AG04450 (cell line): Measurements from ENCODE around the gene SEMA6A. TPM values are rescaled to one million over a fixed set of nuclear protein-coding genes. Genes with fewer than 3 reads are reported as not detected.

ENCODE experiments used
- CTCF ChIA-PET: fragments of 300-600, 350-600 bp; formaldehyde crosslinking; extraction: SDS; loops from one replicate; lab custom pipeline; 2022; ENCODE audit warnings: antibody characterized with exemption, inconsistent platforms; lab: Charles Lee
- POLR2A ChIA-PET: fragments of 350-600 bp; formaldehyde crosslinking; extraction: SDS; loops from one replicate; lab custom pipeline; 2021; ENCODE audit warnings: antibody characterized with exemption, inconsistent platforms; lab: Yijun Ruan, JAX
- DNase-seq: peaks from one replicate; pipeline ENCODE4 v3.0.0-alpha.2; 2011; ENCODE audit warnings: low read depth, low spot score
- H3K27ac ChIP-seq: one replicate; pipeline ENCODE4 v1.5.1; 2012; ENCODE audit warnings: low read depth, low read length, control low read depth
- H3K27me3 ChIP-seq: one replicate; pipeline ENCODE4 v1.6.0; 2012; ENCODE audit warnings: low read length; ENCODE audit not compliant: control insufficient read depth, insufficient read depth
- H3K4me3 ChIP-seq: 2 replicates; pipeline ENCODE4 v1.5.1; 2011; ENCODE audit warnings: mild to moderate bottlenecking, low read depth, low read length, control low read depth
- H3K9me3 ChIP-seq: 2 replicates; pipeline ENCODE4 v1.5.1; 2012; ENCODE audit warnings: low read length; ENCODE audit not compliant: control insufficient read depth, insufficient read depth
- polyA plus RNA-seq: library from polyadenylated mRNA; depleted of rRNA; stranded (reverse); fragments of >200 nt; gene quantifications from 2 replicates; pipeline ENCODE4 v1.2.3, GENCODE V29; 2011
- TF ChIP-seq, protein P1 (sequence below): IDR thresholded peaks from 2 replicates; pipeline ENCODE4 v1.5.1; 2011; ENCODE audit warnings: low read depth, low read length, control low read depth, inconsistent platforms

The SEMA6A gene
- polyA plus RNA-seq, 1 experiment = 0.17 TPM

DNA sequence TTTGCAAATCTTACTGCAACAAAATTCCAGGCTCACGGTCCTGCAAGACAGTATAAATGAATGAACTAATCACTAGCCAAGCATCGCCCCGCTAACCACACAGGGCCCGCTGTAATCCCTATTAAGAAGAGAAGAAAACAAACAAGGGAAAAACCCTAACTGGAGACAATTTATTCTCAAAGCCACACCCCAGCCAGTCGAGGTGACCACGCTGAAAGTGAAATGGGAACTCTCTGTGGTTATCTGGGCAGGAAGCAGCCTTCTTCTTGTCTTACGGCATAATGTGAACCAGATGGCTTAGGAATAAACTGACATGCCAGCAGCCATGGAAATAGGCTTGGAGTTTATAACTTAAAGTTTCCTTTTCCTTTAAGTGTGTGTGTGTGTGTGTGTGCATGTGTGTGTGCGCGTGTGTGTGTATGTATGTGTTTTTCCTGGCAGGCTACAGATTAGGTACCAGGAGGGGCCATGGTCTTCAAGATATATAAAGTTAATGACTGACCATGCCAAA, 120.2 kb downstream of the SEMA6A start:
- peak overlapping the region; percentile 25 for H3K4me3 ChIP-seq
- no peaks in the 10 kb centered on the region for H3K9me3 ChIP-seq
- TF ChIP-seq, protein P1, sequence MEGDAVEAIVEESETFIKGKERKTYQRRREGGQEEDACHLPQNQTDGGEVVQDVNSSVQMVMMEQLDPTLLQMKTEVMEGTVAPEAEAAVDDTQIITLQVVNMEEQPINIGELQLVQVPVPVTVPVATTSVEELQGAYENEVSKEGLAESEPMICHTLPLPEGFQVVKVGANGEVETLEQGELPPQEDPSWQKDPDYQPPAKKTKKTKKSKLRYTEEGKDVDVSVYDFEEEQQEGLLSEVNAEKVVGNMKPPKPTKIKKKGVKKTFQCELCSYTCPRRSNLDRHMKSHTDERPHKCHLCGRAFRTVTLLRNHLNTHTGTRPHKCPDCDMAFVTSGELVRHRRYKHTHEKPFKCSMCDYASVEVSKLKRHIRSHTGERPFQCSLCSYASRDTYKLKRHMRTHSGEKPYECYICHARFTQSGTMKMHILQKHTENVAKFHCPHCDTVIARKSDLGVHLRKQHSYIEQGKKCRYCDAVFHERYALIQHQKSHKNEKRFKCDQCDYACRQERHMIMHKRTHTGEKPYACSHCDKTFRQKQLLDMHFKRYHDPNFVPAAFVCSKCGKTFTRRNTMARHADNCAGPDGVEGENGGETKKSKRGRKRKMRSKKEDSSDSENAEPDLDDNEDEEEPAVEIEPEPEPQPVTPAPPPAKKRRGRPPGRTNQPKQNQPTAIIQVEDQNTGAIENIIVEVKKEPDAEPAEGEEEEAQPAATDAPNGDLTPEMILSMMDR = no peak
- CTCF ChIA-PET = no interaction called here
- H3K27me3 ChIP-seq = peaks cover 13% of the 10 kb centered on the region
- peak; percentile 78 for DNase-seq
- no peak overlapping the region for H3K27ac ChIP-seq
- POLR2A ChIA-PET = no interaction called here

DNA sequence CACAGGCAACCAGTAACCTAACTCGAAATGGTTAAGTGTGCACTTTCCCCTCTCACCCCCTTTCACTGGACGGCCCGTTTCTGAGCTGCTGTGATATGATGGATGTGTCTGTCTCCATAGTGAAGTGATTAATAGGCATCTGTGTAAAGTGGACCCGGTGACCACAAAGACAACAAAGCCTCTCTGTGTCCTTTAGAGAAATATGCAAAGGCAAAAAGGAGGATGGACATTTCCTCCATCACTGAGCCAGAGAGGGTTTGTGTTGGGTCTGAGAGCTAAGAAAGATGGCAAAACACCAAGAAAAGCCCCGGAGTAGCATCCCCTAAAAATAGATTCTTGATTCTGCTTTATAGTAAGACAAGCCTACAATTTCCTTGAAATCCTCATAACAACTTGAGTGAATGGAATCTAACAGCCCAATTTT, 120.6 kb downstream of the SEMA6A start:
- H3K4me3 ChIP-seq = peak overlapping the region; percentile 3; the same call in 1 of the 2 replicates

DNA sequence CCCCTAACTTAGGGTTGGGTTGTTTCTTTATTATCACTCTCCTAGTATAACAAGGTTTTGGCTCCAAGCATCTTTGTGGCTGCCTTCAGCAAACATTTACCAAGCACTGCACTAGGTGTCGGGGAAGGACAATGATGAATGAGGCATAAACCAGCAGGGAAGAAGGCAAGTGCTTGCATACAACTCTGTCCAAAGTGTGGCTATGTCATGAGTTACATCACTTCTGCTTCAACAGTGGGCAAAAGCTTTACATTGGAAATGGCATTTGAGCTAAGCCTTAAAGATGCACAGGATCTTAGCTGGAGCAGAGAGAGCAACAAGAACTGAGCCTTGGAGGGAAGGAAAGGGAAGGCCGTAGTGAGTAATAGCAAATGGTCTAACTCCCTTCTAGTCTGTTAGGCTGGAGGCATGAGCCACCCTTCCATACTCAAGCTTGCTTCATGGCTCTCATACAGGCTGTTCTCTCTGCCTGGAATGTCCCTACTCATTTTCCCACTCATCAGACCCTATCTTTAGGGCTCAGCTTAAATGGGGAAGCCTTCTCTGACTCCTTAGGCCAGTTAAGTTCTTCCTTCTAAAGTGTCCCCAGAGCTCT, 121.8 kb downstream of the SEMA6A start:
- CTCF ChIA-PET = no interaction called here
- Histone ChIP-seq H3K9me3 (no peaks in the 10 kb centered on the region), H3K4me3 (no peak overlapping the region), H3K27me3 (peaks cover 13% of the 10 kb centered on the region), H3K27ac (no peak overlapping the region)
- POLR2A ChIA-PET = no interaction called here
- TF ChIP-seq, protein P1 = no peak
- no peak for DNase-seq

More for the DNA sequence above, 120.6 kb downstream of the SEMA6A start:
- H3K27ac ChIP-seq = no peak overlapping the region
- TF ChIP-seq, protein P1 = no peak
- ChIA-PET CTCF (no interaction called here), POLR2A (no interaction called here)
- no peaks in the 10 kb centered on the region for H3K9me3 ChIP-seq
- DNase-seq = no peak
- H3K27me3 ChIP-seq = peaks cover 13% of the 10 kb centered on the region

DNA sequence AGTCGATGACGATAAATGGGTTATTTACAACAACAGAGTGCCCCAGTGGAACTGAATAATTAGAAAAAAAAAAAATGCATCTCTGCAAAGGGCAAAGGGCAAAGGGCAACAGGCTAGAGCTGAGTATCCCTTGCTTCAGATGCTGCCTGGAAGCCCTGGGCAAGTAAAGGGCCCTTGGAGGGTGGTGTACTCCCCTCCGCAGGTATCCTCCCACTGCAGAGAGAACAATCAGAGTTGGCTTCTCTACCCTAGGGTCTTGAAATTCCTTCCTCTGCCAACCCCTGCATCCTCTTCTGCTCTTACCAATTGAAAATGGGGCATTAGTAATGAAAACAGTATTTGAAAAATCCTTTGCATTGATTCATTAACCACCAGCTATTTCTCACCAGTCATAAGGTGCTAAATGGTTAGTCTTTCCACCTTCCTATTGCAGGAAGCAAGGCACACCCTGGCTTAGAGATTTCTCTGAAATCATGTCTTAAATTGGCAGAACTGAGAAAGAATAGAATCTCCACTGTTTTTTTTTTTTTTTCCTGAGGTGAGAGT, 122.6 kb downstream of the SEMA6A start:
- POLR2A ChIA-PET = no interaction called here
- CTCF ChIA-PET = interaction anchor here (0.7 kb wide), 1 partner anchor 51 kb away, joined by 5 read pairs; no protein-coding TSS in a partner anchor
- Histone ChIP-seq H3K9me3 (peaks cover 6% of the 10 kb centered on the region; the same call in 1 of the 2 replicates), H3K4me3 (no peak overlapping the region), H3K27me3 (peaks cover 11% of the 10 kb centered on the region), H3K27ac (no peak overlapping the region)
- TF ChIP-seq, protein P1 = no peak
- no peak for DNase-seq

DNA sequence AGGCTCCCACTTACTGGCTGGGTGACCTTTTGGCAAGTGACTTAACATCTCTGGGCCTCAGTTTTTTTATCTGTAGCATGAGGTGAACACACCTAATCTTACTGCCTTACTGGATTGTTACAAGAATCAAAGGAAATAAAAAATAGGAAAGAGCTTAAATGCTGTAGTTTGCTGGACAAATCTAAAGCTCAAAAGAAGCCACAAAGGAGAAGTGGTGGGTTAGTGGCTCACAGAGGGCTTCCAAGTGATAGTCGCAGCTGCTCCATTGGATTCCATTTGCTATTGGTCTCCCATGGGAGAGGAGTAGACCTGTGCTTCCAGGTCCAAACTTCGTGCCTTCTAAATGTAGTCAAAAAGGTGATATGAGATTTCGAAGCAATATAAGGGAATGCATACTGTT, 123.6 kb downstream of the SEMA6A start:
- POLR2A ChIA-PET = no interaction called here
- Histone ChIP-seq H3K9me3 (peaks cover 14% of the 10 kb centered on the region; the same call in 1 of the 2 replicates), H3K27ac (no peak overlapping the region), H3K4me3 (no peak overlapping the region), H3K27me3 (peaks cover 11% of the 10 kb centered on the region)
- TF ChIP-seq, protein P1 = no peak
- CTCF ChIA-PET = no interaction called here
- no peak for DNase-seq
